ENCODE measurements around the gene SYNGR3. TPM values are rescaled to one million over a fixed set of nuclear protein-coding genes. Genes with fewer than 3 reads are reported as not detected.

SYNGR3 gene
- total and polyA plus RNA-seq, 2 of the 13 experiments (the other 11 are each of a cell fraction or from before 2014, with no cell fraction given): 0.97 to 5.7 TPM

- no peak for TF ChIP-seq ZBTB46 (CRISPR knock-in tag; IDR thresholded peaks at IDR 0.05; ENCODE audit: borderline replicate concordance)
- TF ChIP-seq ZNF558 (CRISPR knock-in tag; IDR thresholded peaks at IDR 0.05; ENCODE audit: borderline replicate concordance): no peak; the same call in 1 of the 2 replicates
- no peak for TF ChIP-seq MEF2D (CRISPR knock-in tag; IDR thresholded peaks at IDR 0.05)
- no peak for TF ChIP-seq DPF2 (CRISPR knock-in tag; IDR thresholded peaks at IDR 0.05; ENCODE audit: borderline replicate concordance, low read depth)
- TF ChIP-seq, protein P1, sequence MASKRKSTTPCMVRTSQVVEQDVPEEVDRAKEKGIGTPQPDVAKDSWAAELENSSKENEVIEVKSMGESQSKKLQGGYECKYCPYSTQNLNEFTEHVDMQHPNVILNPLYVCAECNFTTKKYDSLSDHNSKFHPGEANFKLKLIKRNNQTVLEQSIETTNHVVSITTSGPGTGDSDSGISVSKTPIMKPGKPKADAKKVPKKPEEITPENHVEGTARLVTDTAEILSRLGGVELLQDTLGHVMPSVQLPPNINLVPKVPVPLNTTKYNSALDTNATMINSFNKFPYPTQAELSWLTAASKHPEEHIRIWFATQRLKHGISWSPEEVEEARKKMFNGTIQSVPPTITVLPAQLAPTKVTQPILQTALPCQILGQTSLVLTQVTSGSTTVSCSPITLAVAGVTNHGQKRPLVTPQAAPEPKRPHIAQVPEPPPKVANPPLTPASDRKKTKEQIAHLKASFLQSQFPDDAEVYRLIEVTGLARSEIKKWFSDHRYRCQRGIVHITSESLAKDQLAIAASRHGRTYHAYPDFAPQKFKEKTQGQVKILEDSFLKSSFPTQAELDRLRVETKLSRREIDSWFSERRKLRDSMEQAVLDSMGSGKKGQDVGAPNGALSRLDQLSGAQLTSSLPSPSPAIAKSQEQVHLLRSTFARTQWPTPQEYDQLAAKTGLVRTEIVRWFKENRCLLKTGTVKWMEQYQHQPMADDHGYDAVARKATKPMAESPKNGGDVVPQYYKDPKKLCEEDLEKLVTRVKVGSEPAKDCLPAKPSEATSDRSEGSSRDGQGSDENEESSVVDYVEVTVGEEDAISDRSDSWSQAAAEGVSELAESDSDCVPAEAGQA (IDR thresholded peaks at IDR 0.05; ENCODE audit: low read depth): peak; percentile 79
- TF ChIP-seq, protein P1 (CRISPR knock-in tag; IDR thresholded peaks at IDR 0.05; ENCODE audit: borderline replicate concordance): no peak
- TF ChIP-seq ZNF501 (CRISPR knock-in tag; IDR thresholded peaks at IDR 0.05): peak; percentile 48; the same call in 1 of the 2 replicates
- no peak for TF ChIP-seq CAMTA2 (CRISPR knock-in tag; IDR thresholded peaks at IDR 0.05; ENCODE audit: borderline replicate concordance)
- no peak for TF ChIP-seq KIAA2018 (CRISPR knock-in tag; IDR thresholded peaks at IDR 0.05; ENCODE audit: borderline replicate concordance)
- TF ChIP-seq ZNF256 (CRISPR knock-in tag; conservative IDR thresholded peaks at IDR 0.05): no peak
- TF ChIP-seq MAFF (IDR thresholded peaks at IDR 0.05; ENCODE audit: low read depth, low read length): no peak
These were observed 6.0 kb upstream of the SYNGR3 start, which contains the start of gene GFER (continued) for GRCh38 chr16:1983544-1984346.

Data from HepG2 (cell line).